Measurements from ENCODE around the gene PNPLA3. TPM values are rescaled to one million over a fixed set of nuclear protein-coding genes. Genes with fewer than 3 reads are reported as not detected.

Gene PNPLA3
- total RNA-seq, 2 experiments from 2014 or later, result 0.58 to 0.70 TPM

- Mint-ChIP-seq H3K36me3 (ENCODE audit: low read depth) (peaks cover 38% of the 10 kb centered on the region), H3K4me1 (ENCODE audit: low read depth) (no peaks in the 10 kb centered on the region), H3K4me3 (no peak overlapping the region), H3K9me3 (no peaks in the 10 kb centered on the region), H3K27me3 (no peaks in the 10 kb centered on the region), H3K27ac (no peak overlapping the region)
- intact Hi-C loops (cut with micrococcal nuclease), result no loop called here
- ATAC-seq, result no peak
- no peak for DNase-seq
- no peak for TF ChIP-seq CTCF (IDR thresholded peaks at IDR 0.05)
- ChIA-PET POLR2A (no interaction called here), CTCF (no interaction called here)
These were observed 46.6 kb downstream of the PNPLA3 start for GRCh38 chr22:43969989-43970755.

GRCh38 chr22:43971112-43971511, 47.5 kb downstream of the PNPLA3 start:
- Mint-ChIP-seq H3K4me1 (ENCODE audit: low read depth) (no peaks in the 10 kb centered on the region), H3K27me3 (no peaks in the 10 kb centered on the region), H3K36me3 (ENCODE audit: low read depth) (peaks cover 42% of the 10 kb centered on the region), H3K27ac (no peak overlapping the region), H3K9me3 (no peaks in the 10 kb centered on the region), H3K4me3 (no peak overlapping the region)
- ChIA-PET CTCF (interaction anchor here (1.1 to 1.2 kb wide), 2 partner anchors 21 to 25 kb away, joined by 4 read pairs; no protein-coding TSS in a partner anchor), POLR2A (no interaction called here)
- intact Hi-C loops (cut with micrococcal nuclease), result no loop called here
- DNase-seq (no peak), ATAC-seq (no peak)
- TF ChIP-seq CTCF (IDR thresholded peaks at IDR 0.05), result no peak

GRCh38 chr22:43972931-43973462, 49.4 kb downstream of the PNPLA3 start:
- TF ChIP-seq CTCF (IDR thresholded peaks at IDR 0.05), result no peak
- CTCF ChIA-PET, result interaction anchor here (0.7 to 1.7 kb wide), 2 partner anchors 20 to 90 kb away, joined by 3 to 4 read pairs; no protein-coding TSS in a partner anchor
- POLR2A ChIA-PET, result interaction anchor here (0.5 to 1.2 kb wide), 2 partner anchors 18 to 251 kb away, joined by 3 read pairs; partner anchors contain the start of gene SAMM50
- H3K4me3 Mint-ChIP-seq, result no peak overlapping the region
- H3K36me3 Mint-ChIP-seq (ENCODE audit: low read depth), result peaks cover 37% of the 10 kb centered on the region
- no peak overlapping the region for H3K27ac Mint-ChIP-seq
- no peak for ATAC-seq
- intact Hi-C loops (cut with micrococcal nuclease), result no loop called here
- H3K4me1 Mint-ChIP-seq (ENCODE audit: low read depth), result no peaks in the 10 kb centered on the region
- DNase-seq, result no peak
- H3K27me3 Mint-ChIP-seq, result no peaks in the 10 kb centered on the region
- no peaks in the 10 kb centered on the region for H3K9me3 Mint-ChIP-seq

- no peak for ATAC-seq
- H3K36me3 Mint-ChIP-seq (ENCODE audit: low read depth), result peaks cover 32% of the 10 kb centered on the region
- no peaks in the 10 kb centered on the region for H3K27me3 Mint-ChIP-seq
- no peak for DNase-seq
- no peaks in the 10 kb centered on the region for H3K4me1 Mint-ChIP-seq (ENCODE audit: low read depth)
- POLR2A ChIA-PET, result interaction anchor here (1.5 kb wide), 1 partner anchor 11 kb away, joined by 4 read pairs; no protein-coding TSS in a partner anchor
- TF ChIP-seq CTCF (IDR thresholded peaks at IDR 0.05), result no peak
- CTCF ChIA-PET, result no interaction called here
- no peaks in the 10 kb centered on the region for H3K9me3 Mint-ChIP-seq
- no peak overlapping the region for H3K27ac Mint-ChIP-seq
- intact Hi-C loops (cut with micrococcal nuclease), result no loop called here
- no peak overlapping the region for H3K4me3 Mint-ChIP-seq
These were observed 50.5 kb downstream of the PNPLA3 start for GRCh38 chr22:43974028-43974545.

- ChIA-PET CTCF (interaction anchor here (0.7 kb wide), 1 partner anchor 19 kb away, joined by 3 read pairs; no protein-coding TSS in a partner anchor), POLR2A (interaction anchor here (1.5 kb wide), 1 partner anchor 10 kb away, joined by 4 read pairs; no protein-coding TSS in a partner anchor)
- DNase-seq (no peak), ATAC-seq (no peak)
- H3K4me3 Mint-ChIP-seq, result no peak overlapping the region
- H3K36me3 Mint-ChIP-seq (ENCODE audit: low read depth), result peaks cover 34% of the 10 kb centered on the region
- no peak for TF ChIP-seq CTCF (IDR thresholded peaks at IDR 0.05)
- no peaks in the 10 kb centered on the region for H3K4me1 Mint-ChIP-seq (ENCODE audit: low read depth)
- H3K9me3 Mint-ChIP-seq, result no peaks in the 10 kb centered on the region
- intact Hi-C loops (cut with micrococcal nuclease), result no loop called here
- H3K27ac Mint-ChIP-seq, result no peak overlapping the region
- no peaks in the 10 kb centered on the region for H3K27me3 Mint-ChIP-seq
These were observed 51.4 kb downstream of the PNPLA3 start for GRCh38 chr22:43975041-43975440.
